ENCODE measurements around the gene PRPSAP2. TPM values are rescaled to one million over a fixed set of nuclear protein-coding genes. Genes with fewer than 3 reads are reported as not detected.

Gene PRPSAP2
- total RNA-seq, 1 experiment from 2014 or later: 37.8 TPM

- H4K20me1 ChIP-seq (ENCODE audit: insufficient read depth): no peaks in the 10 kb centered on the region
- peaks cover under 1 to 3% of the 10 kb centered on the region in 2 experiments; a peak in 2 of 4 replicates for H3K36me3 ChIP-seq (ENCODE audit: control insufficient read depth in 1 of 2, insufficient read depth in 2 of 2, low read length in 2 of 2)
- RAD21 ChIA-PET (ENCODE audit: low non-redundant PET in 1 of 2, low total read pairs in 2 of 2, uncharacterized antibody in 2 of 2, unreplicated experiment in 2 of 2): no interaction called here
- TF ChIP-seq POLR2A (IDR thresholded peaks at IDR 0.05; ENCODE audit: borderline replicate concordance, extremely low read depth, insufficient read depth, insufficient read length): no peak
- no peak for TF ChIP-seq POLR2AphosphoS5 (IDR thresholded peaks at IDR 0.05; ENCODE audit: low read depth, low read length)
- TF ChIP-seq YY1 (IDR thresholded peaks at IDR 0.05; ENCODE audit: extremely low read depth, insufficient replicate concordance, low read depth, low read length): no peak
- TF ChIP-seq MAX (IDR thresholded peaks at IDR 0.05): no peak
- no peak for TF ChIP-seq ZNF274 (IDR thresholded peaks at IDR 0.05; ENCODE audit: low read depth, low read length)
- TF ChIP-seq FOSL1 (IDR thresholded peaks at IDR 0.05; ENCODE audit: low read depth): no peak
- TF ChIP-seq REST (IDR thresholded peaks at IDR 0.05; ENCODE audit: low read depth): no peak
- no peak for TF ChIP-seq EZH2 (IDR thresholded peaks at IDR 0.05)
- no peak for TF ChIP-seq ATF3 (IDR thresholded peaks at IDR 0.05)
- no peak for TF ChIP-seq CTCF (IDR thresholded peaks at IDR 0.05 in 2 of 3, conservative IDR thresholded peaks at IDR 0.05 in 1 of 3; ENCODE audit: borderline replicate concordance in 1 of 3, insufficient read depth in 1 of 3, low read depth in 2 of 3, low read length in 2 of 3)
- TF ChIP-seq ZFX (IDR thresholded peaks at IDR 0.05): no peak
- no peak for TF ChIP-seq JUND (IDR thresholded peaks at IDR 0.05)
- no peak for TF ChIP-seq ZBTB33 (IDR thresholded peaks at IDR 0.05; ENCODE audit: extremely low read depth, insufficient replicate concordance, low read length)
- no peak for TF ChIP-seq EZH2phosphoT487 (IDR thresholded peaks at IDR 0.05; ENCODE audit: borderline replicate concordance)
- H3K27ac ChIP-seq (ENCODE audit: low read depth, low read length): no peak overlapping the region
- CTCF ChIA-PET: no interaction called here
- no peaks in the 10 kb centered on the region for H3K27me3 ChIP-seq (ENCODE audit: insufficient read depth, low read length)
- no peaks in the 10 kb centered on the region for H3K9me2 ChIP-seq (ENCODE audit: insufficient read depth)
- intact Hi-C loops (cut with micrococcal nuclease): no loop called here
- no peak overlapping the region for H3K4me2 ChIP-seq (ENCODE audit: low read length)
- H3K4me1 ChIP-seq (ENCODE audit: control insufficient read depth in 1 of 2, insufficient read depth in 2 of 2, low read length in 2 of 2): peaks cover 27 to 57% of the 10 kb centered on the region in 2 experiments
- no peak overlapping the region for H3K9ac ChIP-seq (ENCODE audit: low read length)
- no peak for DNase-seq (ENCODE audit: low read depth, low spot score)
- no peak overlapping the region for H3K4me3 ChIP-seq (replicated peaks in 1 of 2; ENCODE audit: low read depth in 1 of 2, low read length in 2 of 2)
- H3K9me3 ChIP-seq (ENCODE audit: control insufficient read depth in 1 of 2, insufficient read depth in 1 of 2, low read depth in 1 of 2, low read length in 2 of 2): no peaks in the 10 kb centered on the region
- POLR2A ChIA-PET: no interaction called here
- H3K79me2 ChIP-seq (ENCODE audit: insufficient read depth, low read length): no peaks in the 10 kb centered on the region
- no peak overlapping the region for H2AFZ ChIP-seq (ENCODE audit: low read depth, low read length, poor library complexity, severe bottlenecking)
- no TSS peak for BruUV-seq (replicated peaks)
- no peak for ATAC-seq
Measured at GRCh38 chr17:18965530-18966236, 107.8 kb downstream of the PRPSAP2 start.

Measured in HCT116 (cell line).